ENCODE data around the gene IL4I1. TPM values are rescaled to one million over a fixed set of nuclear protein-coding genes. Genes with fewer than 3 reads are reported as not detected.

IL4I1 gene
- total RNA-seq, 1 experiment from 2014 or later: 1.5 TPM

GRCh38 chr19:49904136-49904535 lies 7.4 kb upstream of the IL4I1 start:
- no TSS peak for BruUV-seq (replicated peaks)
- ChIA-PET CTCF (no interaction called here), POLR2A (no interaction called here)
- H3K27ac ChIP-seq (ENCODE audit: low read length): no peak overlapping the region
- H3K4me1 ChIP-seq (ENCODE audit: control insufficient read depth, insufficient read depth, low read length): no peaks in the 10 kb centered on the region
- H3K4me3 ChIP-seq (ENCODE audit: low read depth in 2 of 2, low read length in 2 of 2): no peak overlapping the region
- no peaks in the 10 kb centered on the region for H3K9me3 ChIP-seq (ENCODE audit: control insufficient read depth, insufficient read depth, low read depth, low read length)
- H3K36me3 ChIP-seq (ENCODE audit: control insufficient read depth, insufficient read depth, low read length): no peaks in the 10 kb centered on the region; the same call in 1 of the 2 replicates
- no peaks in the 10 kb centered on the region for H3K27me3 ChIP-seq (ENCODE audit: control insufficient read depth, insufficient read depth, low read length)
- no peak for ATAC-seq
- in situ Hi-C loops (cut with HindIII; ENCODE audit: low pct_unique_long_range_greater_than_20kb, low sequenced_read_pairs): no loop called here
- TF ChIP-seq, protein P1, sequence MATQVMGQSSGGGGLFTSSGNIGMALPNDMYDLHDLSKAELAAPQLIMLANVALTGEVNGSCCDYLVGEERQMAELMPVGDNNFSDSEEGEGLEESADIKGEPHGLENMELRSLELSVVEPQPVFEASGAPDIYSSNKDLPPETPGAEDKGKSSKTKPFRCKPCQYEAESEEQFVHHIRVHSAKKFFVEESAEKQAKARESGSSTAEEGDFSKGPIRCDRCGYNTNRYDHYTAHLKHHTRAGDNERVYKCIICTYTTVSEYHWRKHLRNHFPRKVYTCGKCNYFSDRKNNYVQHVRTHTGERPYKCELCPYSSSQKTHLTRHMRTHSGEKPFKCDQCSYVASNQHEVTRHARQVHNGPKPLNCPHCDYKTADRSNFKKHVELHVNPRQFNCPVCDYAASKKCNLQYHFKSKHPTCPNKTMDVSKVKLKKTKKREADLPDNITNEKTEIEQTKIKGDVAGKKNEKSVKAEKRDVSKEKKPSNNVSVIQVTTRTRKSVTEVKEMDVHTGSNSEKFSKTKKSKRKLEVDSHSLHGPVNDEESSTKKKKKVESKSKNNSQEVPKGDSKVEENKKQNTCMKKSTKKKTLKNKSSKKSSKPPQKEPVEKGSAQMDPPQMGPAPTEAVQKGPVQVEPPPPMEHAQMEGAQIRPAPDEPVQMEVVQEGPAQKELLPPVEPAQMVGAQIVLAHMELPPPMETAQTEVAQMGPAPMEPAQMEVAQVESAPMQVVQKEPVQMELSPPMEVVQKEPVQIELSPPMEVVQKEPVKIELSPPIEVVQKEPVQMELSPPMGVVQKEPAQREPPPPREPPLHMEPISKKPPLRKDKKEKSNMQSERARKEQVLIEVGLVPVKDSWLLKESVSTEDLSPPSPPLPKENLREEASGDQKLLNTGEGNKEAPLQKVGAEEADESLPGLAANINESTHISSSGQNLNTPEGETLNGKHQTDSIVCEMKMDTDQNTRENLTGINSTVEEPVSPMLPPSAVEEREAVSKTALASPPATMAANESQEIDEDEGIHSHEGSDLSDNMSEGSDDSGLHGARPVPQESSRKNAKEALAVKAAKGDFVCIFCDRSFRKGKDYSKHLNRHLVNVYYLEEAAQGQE (IDR thresholded peaks at IDR 0.05; ENCODE audit: insufficient read depth in 1 of 2, low read depth in 2 of 2, low read length in 1 of 2): no peak
- TF ChIP-seq CTCF (IDR thresholded peaks at IDR 0.05): no peak
- no peak for TF ChIP-seq POLR2AphosphoS5 (IDR thresholded peaks at IDR 0.05; ENCODE audit: low read depth, low read length)
- TF ChIP-seq SIN3A (IDR thresholded peaks at IDR 0.05; ENCODE audit: borderline replicate concordance, insufficient read depth, low read depth, low read length): no peak
- TF ChIP-seq TCF7L2 (IDR thresholded peaks at IDR 0.05; ENCODE audit: low read depth, low read length): no peak
- intact Hi-C loops (cut with micrococcal nuclease; ENCODE audit: unreplicated experiment): no loop called here
- DNase-seq (ENCODE audit: low read depth, low spot score): no peak

DNA sequence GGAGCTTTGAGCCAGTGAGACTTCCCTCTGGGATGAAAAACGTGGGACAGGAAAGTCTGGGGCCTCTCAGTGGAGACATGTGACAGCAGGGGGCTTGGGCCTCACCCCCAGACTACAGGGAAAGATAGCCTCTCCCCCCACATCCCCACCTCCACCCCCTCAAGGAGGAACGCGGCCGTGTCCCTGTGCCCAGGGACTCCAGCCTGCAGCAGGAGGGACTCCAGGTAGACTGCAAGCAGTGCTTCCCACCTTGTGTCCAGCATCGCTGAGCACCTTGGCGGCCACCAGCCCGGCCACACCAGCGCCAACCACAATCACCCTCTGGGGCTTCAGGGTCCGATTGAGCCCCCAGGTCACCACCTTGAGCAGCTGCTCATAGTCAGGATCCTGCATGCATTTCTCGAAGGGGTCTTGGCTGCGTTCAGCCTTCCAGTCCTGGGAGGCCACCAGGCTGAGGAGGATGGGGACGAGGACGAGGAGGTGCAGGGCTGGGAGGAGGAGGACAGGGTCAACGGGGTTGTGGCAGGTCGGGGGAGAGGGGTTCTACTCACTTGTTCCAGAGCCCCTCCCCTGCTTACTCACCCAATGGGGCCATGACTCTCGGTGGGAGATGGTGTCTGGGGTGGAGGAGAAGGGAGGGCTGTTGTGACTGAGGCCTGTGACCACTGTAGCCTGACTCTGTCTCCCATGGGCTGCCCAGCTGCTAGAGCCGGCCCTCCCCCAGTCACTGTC lies 955 bp downstream of the IL4I1 start:
- Histone ChIP-seq H3K4me1 (ENCODE audit: control insufficient read depth, insufficient read depth, low read length) (peaks cover 10% of the 10 kb centered on the region), H3K27me3 (ENCODE audit: control insufficient read depth, insufficient read depth, low read length) (no peaks in the 10 kb centered on the region), H3K36me3 (ENCODE audit: control insufficient read depth, insufficient read depth, low read length) (no peaks in the 10 kb centered on the region), H3K27ac (ENCODE audit: low read length) (no peak overlapping the region), H3K4me3 (ENCODE audit: low read depth in 2 of 2, low read length in 2 of 2) (no peak overlapping the region), H3K9me3 (ENCODE audit: control insufficient read depth, insufficient read depth, low read depth, low read length) (no peaks in the 10 kb centered on the region)
- in situ Hi-C loops (cut with HindIII; ENCODE audit: low pct_unique_long_range_greater_than_20kb, low sequenced_read_pairs) (no loop called here), intact Hi-C loops (cut with micrococcal nuclease; ENCODE audit: unreplicated experiment) (no loop called here)
- CTCF ChIA-PET: no interaction called here
- TF ChIP-seq CTCF (IDR thresholded peaks at IDR 0.05) (no peak), SIN3A (IDR thresholded peaks at IDR 0.05; ENCODE audit: borderline replicate concordance, insufficient read depth, low read depth, low read length) (no peak), TCF7L2 (IDR thresholded peaks at IDR 0.05; ENCODE audit: low read depth, low read length) (no peak), POLR2AphosphoS5 (IDR thresholded peaks at IDR 0.05; ENCODE audit: low read depth, low read length) (no peak)
- TF ChIP-seq, protein P1 (IDR thresholded peaks at IDR 0.05; ENCODE audit: insufficient read depth in 1 of 2, low read depth in 2 of 2, low read length in 1 of 2): no peak
- no peak for DNase-seq (ENCODE audit: low read depth, low spot score)
- BruUV-seq (replicated peaks): no TSS peak
- POLR2A ChIA-PET: no interaction called here
- ATAC-seq: no peak

Data from Panc1 (cell line).